ENCODE results near the gene CACNA1C.

Gene CACNA1C

GRCh38 chr12:2432856-2433255 lies 380.1 kb downstream of the CACNA1C start:
- Histone ChIP-seq H3K27ac (ENCODE audit: low read length) (peak overlapping the region; percentile 85), H3K27me3 (ENCODE audit: low read depth, low read length) (no peaks in the 10 kb centered on the region), H3K4me3 (ENCODE audit: low read depth in 1 of 2, low read length in 2 of 2) (no peak overlapping the region), H3K36me3 (ENCODE audit: control insufficient read depth in 1 of 2, insufficient read depth in 2 of 2, low read length in 2 of 2) (no peaks in the 10 kb centered on the region), H3K4me1 (ENCODE audit: control insufficient read depth in 1 of 2, insufficient read depth in 2 of 2, low read length in 2 of 2) (peaks cover 4 to 5% of the 10 kb centered on the region in 2 donors), H3K9me3 (ENCODE audit: control insufficient read depth in 1 of 2, low read length in 2 of 2) (no peaks in the 10 kb centered on the region)

- H3K4me3 ChIP-seq (ENCODE audit: low read depth in 1 of 2, low read length in 2 of 2), result no peak overlapping the region
- H3K27ac ChIP-seq (ENCODE audit: low read length), result no peak overlapping the region
- no peaks in the 10 kb centered on the region for H3K36me3 ChIP-seq (ENCODE audit: control insufficient read depth in 1 of 2, insufficient read depth in 2 of 2, low read length in 2 of 2)
- H3K9me3 ChIP-seq (ENCODE audit: control insufficient read depth in 1 of 2, low read length in 2 of 2), result no peaks in the 10 kb centered on the region
- peaks cover 4 to 11% of the 10 kb centered on the region in 2 donors for H3K4me1 ChIP-seq (ENCODE audit: control insufficient read depth in 1 of 2, insufficient read depth in 2 of 2, low read length in 2 of 2)
- H3K27me3 ChIP-seq (ENCODE audit: low read depth, low read length), result no peaks in the 10 kb centered on the region
Measured at GRCh38 chr12:2435511-2435910, 382.7 kb downstream of the CACNA1C start.

- Histone ChIP-seq H3K27ac (ENCODE audit: low read length) (no peak overlapping the region), H3K27me3 (ENCODE audit: low read depth, low read length) (no peaks in the 10 kb centered on the region), H3K4me3 (ENCODE audit: low read depth in 1 of 2, low read length in 2 of 2) (no peak overlapping the region), H3K36me3 (ENCODE audit: control insufficient read depth in 1 of 2, insufficient read depth in 2 of 2, low read length in 2 of 2) (no peaks in the 10 kb centered on the region), H3K4me1 (ENCODE audit: control insufficient read depth in 1 of 2, insufficient read depth in 2 of 2, low read length in 2 of 2) (peaks cover 0 to 6% of the 10 kb centered on the region in 2 donors), H3K9me3 (ENCODE audit: control insufficient read depth in 1 of 2, low read length in 2 of 2) (no peaks in the 10 kb centered on the region)
Measured at GRCh38 chr12:2439332-2440100, 386.7 kb downstream of the CACNA1C start.

GRCh38 chr12:2443776-2444175 lies 391.0 kb downstream of the CACNA1C start:
- H3K36me3 ChIP-seq (ENCODE audit: control insufficient read depth in 1 of 2, insufficient read depth in 2 of 2, low read length in 2 of 2), result no peaks in the 10 kb centered on the region
- peaks cover 0 to 6% of the 10 kb centered on the region in 2 donors for H3K4me1 ChIP-seq (ENCODE audit: control insufficient read depth in 1 of 2, insufficient read depth in 2 of 2, low read length in 2 of 2)
- H3K27me3 ChIP-seq (ENCODE audit: low read depth, low read length), result no peaks in the 10 kb centered on the region
- H3K4me3 ChIP-seq (ENCODE audit: low read depth in 1 of 2, low read length in 2 of 2), result no peak overlapping the region
- no peak overlapping the region for H3K27ac ChIP-seq (ENCODE audit: low read length)
- no peaks in the 10 kb centered on the region for H3K9me3 ChIP-seq (ENCODE audit: control insufficient read depth in 1 of 2, low read length in 2 of 2)

- no peaks in the 10 kb centered on the region for H3K27me3 ChIP-seq (ENCODE audit: low read depth, low read length)
- no peaks in the 10 kb centered on the region for H3K9me3 ChIP-seq (ENCODE audit: control insufficient read depth in 1 of 2, low read length in 2 of 2)
- no peak overlapping the region for H3K4me3 ChIP-seq (ENCODE audit: low read depth in 1 of 2, low read length in 2 of 2)
- no peak overlapping the region for H3K27ac ChIP-seq (ENCODE audit: low read length)
- H3K4me1 ChIP-seq (ENCODE audit: control insufficient read depth in 1 of 2, insufficient read depth in 2 of 2, low read length in 2 of 2), result no peaks in the 10 kb centered on the region
- no peaks in the 10 kb centered on the region for H3K36me3 ChIP-seq (ENCODE audit: control insufficient read depth in 1 of 2, insufficient read depth in 2 of 2, low read length in 2 of 2)
Measured at GRCh38 chr12:2445968-2446367, 393.2 kb downstream of the CACNA1C start.

GRCh38 chr12:2447861-2448260 lies 395.1 kb downstream of the CACNA1C start:
- Histone ChIP-seq H3K36me3 (ENCODE audit: control insufficient read depth in 1 of 2, insufficient read depth in 2 of 2, low read length in 2 of 2) (no peaks in the 10 kb centered on the region), H3K27ac (ENCODE audit: low read length) (no peak overlapping the region), H3K4me3 (ENCODE audit: low read depth in 1 of 2, low read length in 2 of 2) (no peak overlapping the region), H3K27me3 (ENCODE audit: low read depth, low read length) (no peaks in the 10 kb centered on the region), H3K9me3 (ENCODE audit: control insufficient read depth in 1 of 2, low read length in 2 of 2) (no peaks in the 10 kb centered on the region), H3K4me1 (ENCODE audit: control insufficient read depth in 1 of 2, insufficient read depth in 2 of 2, low read length in 2 of 2) (no peaks in the 10 kb centered on the region)

DNA sequence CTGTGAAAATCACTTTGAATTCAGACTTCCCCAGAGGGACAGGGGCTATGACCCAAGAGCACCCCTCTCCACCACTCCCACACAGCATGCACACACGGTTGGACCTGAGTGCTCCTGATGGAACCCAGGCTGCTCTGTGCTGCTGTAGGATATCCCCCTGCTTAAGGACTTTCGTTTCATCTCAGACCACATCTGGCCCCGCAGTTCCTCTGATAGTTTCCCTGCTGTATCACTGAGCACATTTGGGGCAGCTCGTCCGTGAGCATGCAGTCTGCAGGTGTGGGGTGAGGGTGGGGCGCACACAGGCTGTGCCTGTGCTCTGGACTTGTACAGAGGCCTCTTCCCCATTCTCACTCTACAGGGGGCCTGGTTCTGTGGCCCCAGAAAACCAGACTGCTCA lies 396.8 kb downstream of the CACNA1C start:
- no peak overlapping the region for H3K4me3 ChIP-seq (ENCODE audit: low read depth in 1 of 2, low read length in 2 of 2)
- H3K4me1 ChIP-seq (ENCODE audit: control insufficient read depth in 1 of 2, insufficient read depth in 2 of 2, low read length in 2 of 2), result no peaks in the 10 kb centered on the region
- no peak overlapping the region for H3K27ac ChIP-seq (ENCODE audit: low read length)
- no peaks in the 10 kb centered on the region for H3K27me3 ChIP-seq (ENCODE audit: low read depth, low read length)
- no peaks in the 10 kb centered on the region for H3K9me3 ChIP-seq (ENCODE audit: control insufficient read depth in 1 of 2, low read length in 2 of 2)
- no peaks in the 10 kb centered on the region for H3K36me3 ChIP-seq (ENCODE audit: control insufficient read depth in 1 of 2, insufficient read depth in 2 of 2, low read length in 2 of 2)

GRCh38 chr12:2450553-2450952 lies 397.8 kb downstream of the CACNA1C start:
- Histone ChIP-seq H3K4me3 (ENCODE audit: low read depth in 1 of 2, low read length in 2 of 2) (no peak overlapping the region), H3K27ac (ENCODE audit: low read length) (no peak overlapping the region), H3K27me3 (ENCODE audit: low read depth, low read length) (no peaks in the 10 kb centered on the region)

GRCh38 chr12:2451025-2451424 lies 398.2 kb downstream of the CACNA1C start:
- H3K27ac ChIP-seq (ENCODE audit: low read length), result no peak overlapping the region
- H3K4me1 ChIP-seq (ENCODE audit: control insufficient read depth in 1 of 2, insufficient read depth in 2 of 2, low read length in 2 of 2), result no peaks in the 10 kb centered on the region
- no peak overlapping the region for H3K4me3 ChIP-seq (ENCODE audit: low read depth in 1 of 2, low read length in 2 of 2)
- no peaks in the 10 kb centered on the region for H3K9me3 ChIP-seq (ENCODE audit: control insufficient read depth in 1 of 2, low read length in 2 of 2)
- peaks cover 0 to 3% of the 10 kb centered on the region in 2 donors for H3K36me3 ChIP-seq (ENCODE audit: control insufficient read depth in 1 of 2, insufficient read depth in 2 of 2, low read length in 2 of 2)
- no peaks in the 10 kb centered on the region for H3K27me3 ChIP-seq (ENCODE audit: low read depth, low read length)

More at GRCh38 chr12:2450553-2450952, 397.8 kb downstream of the CACNA1C start:
- Histone ChIP-seq H3K36me3 (ENCODE audit: control insufficient read depth in 1 of 2, insufficient read depth in 2 of 2, low read length in 2 of 2) (no peaks in the 10 kb centered on the region), H3K9me3 (ENCODE audit: control insufficient read depth in 1 of 2, low read length in 2 of 2) (no peaks in the 10 kb centered on the region), H3K4me1 (ENCODE audit: control insufficient read depth in 1 of 2, insufficient read depth in 2 of 2, low read length in 2 of 2) (no peaks in the 10 kb centered on the region)

- Histone ChIP-seq H3K27ac (ENCODE audit: low read length) (no peak overlapping the region), H3K9me3 (ENCODE audit: control insufficient read depth in 1 of 2, low read length in 2 of 2) (no peaks in the 10 kb centered on the region), H3K36me3 (ENCODE audit: control insufficient read depth in 1 of 2, insufficient read depth in 2 of 2, low read length in 2 of 2) (peaks cover 0 to 5% of the 10 kb centered on the region in 2 donors), H3K4me1 (ENCODE audit: control insufficient read depth in 1 of 2, insufficient read depth in 2 of 2, low read length in 2 of 2) (no peaks in the 10 kb centered on the region), H3K4me3 (ENCODE audit: low read depth in 1 of 2, low read length in 2 of 2) (no peak overlapping the region), H3K27me3 (ENCODE audit: low read depth, low read length) (no peaks in the 10 kb centered on the region)
Measured at GRCh38 chr12:2451497-2451896, 398.7 kb downstream of the CACNA1C start.

DNA sequence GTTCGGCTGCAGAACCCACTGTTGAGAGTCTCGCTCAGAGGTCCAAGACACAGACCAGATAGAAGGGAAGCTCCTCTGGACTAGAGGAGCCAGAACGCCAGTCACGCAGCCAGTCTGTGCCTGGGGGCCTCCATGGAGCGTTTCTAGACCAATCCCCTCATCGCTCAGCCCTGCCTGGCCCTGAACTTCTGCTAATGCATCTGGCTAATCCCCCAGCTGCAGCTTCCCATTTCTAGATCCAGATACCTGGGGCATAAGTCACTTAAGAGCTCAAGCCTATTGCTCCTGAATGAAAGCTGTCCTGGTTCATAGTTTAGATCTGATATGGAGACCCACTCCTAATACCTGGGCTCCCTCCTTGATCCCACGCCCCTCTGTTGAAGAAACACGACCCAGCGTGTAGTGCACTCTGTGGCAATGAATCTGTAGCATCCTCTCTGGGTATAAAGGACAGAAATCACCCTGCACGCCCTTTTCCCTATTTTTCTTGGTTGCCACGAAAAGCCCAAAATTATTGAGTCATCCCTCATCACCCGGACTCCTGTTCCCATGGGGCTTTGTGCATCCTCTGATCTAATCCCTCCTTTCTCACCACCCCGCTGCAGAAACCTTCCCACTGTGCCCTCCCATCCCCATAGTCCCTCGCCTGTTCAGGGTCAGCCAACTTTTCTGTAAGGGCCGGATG lies 400.4 kb downstream of the CACNA1C start:
- H3K4me3 ChIP-seq (ENCODE audit: low read depth in 1 of 2, low read length in 2 of 2), result no peak overlapping the region

More for the DNA sequence above, 400.4 kb downstream of the CACNA1C start:
- Histone ChIP-seq H3K27me3 (ENCODE audit: low read depth, low read length) (no peaks in the 10 kb centered on the region), H3K9me3 (ENCODE audit: control insufficient read depth in 1 of 2, low read length in 2 of 2) (no peaks in the 10 kb centered on the region), H3K27ac (ENCODE audit: low read length) (no peak overlapping the region), H3K4me1 (ENCODE audit: control insufficient read depth in 1 of 2, insufficient read depth in 2 of 2, low read length in 2 of 2) (no peaks in the 10 kb centered on the region), H3K36me3 (ENCODE audit: control insufficient read depth in 1 of 2, insufficient read depth in 2 of 2, low read length in 2 of 2) (peaks cover 0 to 8% of the 10 kb centered on the region in 2 donors)

All from muscle layer of duodenum (tissue), 2 donors.